ENCODE data around the gene SFMBT1. TPM values are rescaled to one million over a fixed set of nuclear protein-coding genes. Genes with fewer than 3 reads are reported as not detected.
A peak's percentile ranks its signal among the peaks of the same experiment; 100 is the strongest.

The SFMBT1 gene
- total RNA-seq, 4 donors from 2014 or later, result 16.1 to 45.4 (median 23.0) TPM

DNA sequence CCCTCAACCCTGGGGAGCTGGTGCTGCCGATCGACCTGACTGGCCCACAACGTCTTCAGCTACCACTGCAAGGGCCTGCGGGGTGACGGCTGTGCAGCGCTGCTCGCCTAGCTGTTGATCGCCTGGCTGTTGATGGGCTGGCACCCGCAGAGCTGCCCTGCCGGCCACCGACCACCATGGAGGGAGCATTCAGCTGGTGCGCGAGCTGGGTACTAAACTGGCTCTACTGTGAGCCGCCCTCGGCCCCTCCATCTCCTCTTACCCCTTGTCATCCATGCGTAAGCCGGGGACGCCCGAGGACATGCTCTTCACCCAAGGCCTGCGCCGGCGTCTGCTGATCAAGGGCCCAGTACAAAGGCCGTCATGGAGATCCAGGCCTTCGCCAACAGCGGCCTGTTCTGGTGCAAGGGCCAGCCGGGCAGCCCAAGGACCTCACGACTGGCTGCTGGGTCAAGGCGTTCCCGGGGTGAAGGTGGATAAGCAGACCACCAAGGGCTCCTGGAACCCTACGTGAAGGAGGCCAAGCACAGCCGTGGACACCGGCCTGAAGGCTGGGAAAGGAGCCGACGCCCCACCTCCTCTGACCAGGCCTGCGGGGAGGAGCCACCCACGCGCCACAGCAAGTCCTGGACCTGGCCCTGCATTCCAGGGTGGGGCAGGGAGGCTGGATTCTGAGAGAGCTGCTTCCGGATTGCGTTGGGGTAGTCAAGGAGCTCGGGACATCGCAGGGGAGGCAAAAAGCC lies 46.9 kb downstream of the SFMBT1 start:
- Histone ChIP-seq H3K36me3 (no peaks in the 10 kb centered on the region), H3K4me3 (no peak overlapping the region), H3K27ac (no peak overlapping the region), H3K27me3 (no peaks in the 10 kb centered on the region), H3K4me1 (no peaks in the 10 kb centered on the region), H3K9me3 (no peaks in the 10 kb centered on the region)
- no peak for DNase-seq
- no peak for TF ChIP-seq POLR2A (IDR thresholded peaks at IDR 0.05)
- TF ChIP-seq, protein P1, sequence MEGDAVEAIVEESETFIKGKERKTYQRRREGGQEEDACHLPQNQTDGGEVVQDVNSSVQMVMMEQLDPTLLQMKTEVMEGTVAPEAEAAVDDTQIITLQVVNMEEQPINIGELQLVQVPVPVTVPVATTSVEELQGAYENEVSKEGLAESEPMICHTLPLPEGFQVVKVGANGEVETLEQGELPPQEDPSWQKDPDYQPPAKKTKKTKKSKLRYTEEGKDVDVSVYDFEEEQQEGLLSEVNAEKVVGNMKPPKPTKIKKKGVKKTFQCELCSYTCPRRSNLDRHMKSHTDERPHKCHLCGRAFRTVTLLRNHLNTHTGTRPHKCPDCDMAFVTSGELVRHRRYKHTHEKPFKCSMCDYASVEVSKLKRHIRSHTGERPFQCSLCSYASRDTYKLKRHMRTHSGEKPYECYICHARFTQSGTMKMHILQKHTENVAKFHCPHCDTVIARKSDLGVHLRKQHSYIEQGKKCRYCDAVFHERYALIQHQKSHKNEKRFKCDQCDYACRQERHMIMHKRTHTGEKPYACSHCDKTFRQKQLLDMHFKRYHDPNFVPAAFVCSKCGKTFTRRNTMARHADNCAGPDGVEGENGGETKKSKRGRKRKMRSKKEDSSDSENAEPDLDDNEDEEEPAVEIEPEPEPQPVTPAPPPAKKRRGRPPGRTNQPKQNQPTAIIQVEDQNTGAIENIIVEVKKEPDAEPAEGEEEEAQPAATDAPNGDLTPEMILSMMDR (IDR thresholded peaks at IDR 0.05), result no peak

DNA sequence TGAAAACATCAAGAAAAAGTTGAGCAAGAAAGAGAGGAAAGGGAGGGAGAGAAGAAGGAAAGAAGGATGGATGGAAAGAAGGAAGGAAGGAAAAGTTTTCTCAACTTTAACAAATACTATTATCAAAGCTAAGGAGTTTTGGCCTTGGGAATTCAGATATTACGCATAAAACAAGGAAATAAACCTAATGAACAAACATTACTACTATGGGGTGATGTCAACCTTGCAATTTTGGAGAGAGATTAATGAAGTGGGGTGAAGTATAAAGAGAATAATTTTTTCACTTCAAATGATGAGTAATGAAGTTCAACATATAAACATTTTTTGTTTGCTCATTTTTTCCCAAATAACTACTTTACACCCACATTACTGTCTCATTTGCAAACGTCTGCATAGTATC lies 55.2 kb downstream of the SFMBT1 start:
- no peak overlapping the region for H3K4me3 ChIP-seq
- no peaks in the 10 kb centered on the region for H3K36me3 ChIP-seq
- H3K9me3 ChIP-seq, result no peaks in the 10 kb centered on the region
- no peak for DNase-seq
- no peak for TF ChIP-seq POLR2A (IDR thresholded peaks at IDR 0.05)
- TF ChIP-seq, protein P1 (IDR thresholded peaks at IDR 0.05), result no peak
- H3K27me3 ChIP-seq, result no peaks in the 10 kb centered on the region
- H3K27ac ChIP-seq, result no peak overlapping the region
- H3K4me1 ChIP-seq, result no peaks in the 10 kb centered on the region

GRCh38 chr3:52986938-52987337 lies 58.9 kb downstream of the SFMBT1 start:
- H3K27ac ChIP-seq, result no peak overlapping the region

GRCh38 chr3:52986049-52986448 lies 59.8 kb downstream of the SFMBT1 start:
- no peak for DNase-seq
- peaks cover 0 to 6% (median 0%) of the 10 kb centered on the region in 4 donors for H3K4me1 ChIP-seq
- no peak overlapping the region for H3K27ac ChIP-seq
- no peaks in the 10 kb centered on the region for H3K9me3 ChIP-seq
- H3K36me3 ChIP-seq, result no peaks in the 10 kb centered on the region
- TF ChIP-seq, protein P1 (IDR thresholded peaks at IDR 0.05), result no peak
- TF ChIP-seq POLR2A (IDR thresholded peaks at IDR 0.05), result no peak
- H3K4me3 ChIP-seq, result no peak overlapping the region
- no peaks in the 10 kb centered on the region for H3K27me3 ChIP-seq

More at GRCh38 chr3:52986938-52987337, 58.9 kb downstream of the SFMBT1 start:
- Histone ChIP-seq H3K4me1 (peaks cover 0 to 6% (median 0%) of the 10 kb centered on the region in 4 donors), H3K9me3 (no peaks in the 10 kb centered on the region), H3K36me3 (no peaks in the 10 kb centered on the region), H3K27me3 (no peaks in the 10 kb centered on the region), H3K4me3 (no peak overlapping the region)
- DNase-seq, result no peak
- TF ChIP-seq POLR2A (IDR thresholded peaks at IDR 0.05), result no peak
- TF ChIP-seq, protein P1 (IDR thresholded peaks at IDR 0.05), result peak in 4 of 6 experiments; percentile 11 to 33 (median 24)

GRCh38 chr3:52983828-52984227 lies 62.0 kb downstream of the SFMBT1 start:
- Histone ChIP-seq H3K36me3 (no peaks in the 10 kb centered on the region), H3K27me3 (no peaks in the 10 kb centered on the region), H3K4me3 (no peak overlapping the region), H3K4me1 (peaks cover 0 to 6% (median 0%) of the 10 kb centered on the region in 4 donors), H3K9me3 (no peaks in the 10 kb centered on the region), H3K27ac (peak overlapping the region; percentile 36 to 80 (median 60))
- no peak for DNase-seq
- TF ChIP-seq, protein P1 (IDR thresholded peaks at IDR 0.05), result no peak
- TF ChIP-seq POLR2A (IDR thresholded peaks at IDR 0.05), result no peak

Measured in Peyer's patch (tissue), 4 donors.